ENCODE measurements around the gene PPP1R13L. TPM values are rescaled to one million over a fixed set of nuclear protein-coding genes. Genes with fewer than 3 reads are reported as not detected.
"Not testable (repeated sequence)": the region's sequence is repeated elsewhere in the genome, so short reads cannot be mapped to it uniquely, and the experiment has no call there.

Gene PPP1R13L
- total and polyA plus RNA-seq, 11 donors: 92.3 to 400 (median 139) TPM

DNA sequence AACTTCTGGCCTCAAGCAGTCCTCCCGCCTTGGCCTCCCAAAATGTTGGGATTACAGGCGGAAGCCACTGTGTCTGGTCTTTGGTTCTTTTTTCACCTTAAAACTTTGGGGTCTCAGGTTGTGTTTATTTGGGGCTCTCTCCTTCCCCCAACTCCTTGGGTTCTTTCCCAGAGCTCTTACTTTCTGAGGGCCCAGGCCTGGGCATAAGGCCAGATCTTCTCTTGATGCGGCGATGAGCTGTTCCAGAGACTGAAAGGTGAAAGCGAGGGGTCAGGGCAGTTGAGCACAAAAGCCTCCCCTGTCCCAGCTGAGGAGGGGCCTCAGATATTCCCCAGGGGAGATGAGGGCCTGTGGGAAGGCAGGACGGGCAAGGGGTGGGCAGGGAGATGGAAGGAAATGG is 8.6 kb upstream of the PPP1R13L start:
- Histone ChIP-seq H3K27me3 (no peaks in the 10 kb centered on the region), H3K4me1 (peaks cover 0 to 23% (median 4%) of the 10 kb centered on the region in 12 donors), H3K27ac (peak overlapping the region in 5 of 12 donors; percentile 1 to 29 (median 26)), H3K36me3 (peaks cover 0 to 79% (median 59%) of the 10 kb centered on the region in 9 donors), H3K9me3 (no peaks in the 10 kb centered on the region), H3K4me3 (no peak overlapping the region)
- DNase-seq (peak in 1 of 5 donors; percentile 44), ATAC-seq (peak in 1 of 4 donors; percentile 7)
- TF ChIP-seq POLR2A (IDR thresholded peaks at IDR 0.05) (no peak), CTCF (IDR thresholded peaks at IDR 0.05) (no peak)
- intact Hi-C loops (cut with DNase I): no loop called here
- WGBS, 4 donors: 65 to 76% (median 68%) methylated on average over 6 of the region's 6 CpGs

DNA sequence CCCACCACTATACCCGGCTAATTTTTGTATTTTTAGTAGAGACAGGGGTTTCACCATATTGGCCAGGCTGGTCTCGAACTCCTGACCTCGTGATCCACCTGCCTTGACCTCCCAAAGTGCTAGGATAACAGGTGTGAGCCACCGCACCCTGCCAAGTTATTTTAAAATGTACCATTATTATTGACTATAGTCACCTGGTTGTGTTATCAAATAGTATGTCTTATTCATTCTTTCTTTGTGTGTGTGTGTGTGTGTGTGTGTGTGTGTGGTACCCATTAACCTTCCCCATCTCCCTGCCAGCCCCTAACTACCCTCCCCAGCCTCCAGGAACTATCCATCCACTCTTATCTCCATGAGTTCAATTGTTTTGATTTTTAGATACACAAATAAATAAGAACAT is 5.5 kb upstream of the PPP1R13L start:
- 94 to 95% (median 95%) methylated on average over 4 of the region's 4 CpGs for WGBS, 4 donors
- ATAC-seq; H3K4me3 ChIP-seq; H3K27me3 ChIP-seq; DNase-seq; intact Hi-C loops (cut with DNase I); H3K9me3 ChIP-seq; H3K27ac ChIP-seq: not testable (repeated sequence)
- Histone ChIP-seq H3K36me3 (peaks cover 0 to 54% (median 31%) of the 10 kb centered on the region in 9 donors), H3K4me1 (peaks cover 0 to 31% (median 9%) of the 10 kb centered on the region in 12 donors)

- H3K27ac ChIP-seq: no peak overlapping the region
- 56 to 60% (median 59%) methylated on average over 4 of the region's 4 CpGs for WGBS, 4 donors
- H3K9me3 ChIP-seq: no peaks in the 10 kb centered on the region
- DNase-seq: no peak
- ATAC-seq: no peak
- peaks cover 0 to 3% (median 0%) of the 10 kb centered on the region in 9 donors for H3K27me3 ChIP-seq
- H3K36me3 ChIP-seq: peaks cover 0 to 49% (median 26%) of the 10 kb centered on the region in 9 donors
- intact Hi-C loops (cut with DNase I): loop anchor here in 1 of 10 donors (10.0 kb wide), 1 partner anchor 355 kb away; the partner anchor contains the start of gene SIX5
- peaks cover 0 to 38% (median 14%) of the 10 kb centered on the region in 12 donors for H3K4me1 ChIP-seq
- TF ChIP-seq POLR2A (IDR thresholded peaks at IDR 0.05) (no peak), CTCF (IDR thresholded peaks at IDR 0.05) (no peak)
- no peak overlapping the region for H3K4me3 ChIP-seq
Measured at GRCh38 chr19:45409557-45409920, 4.7 kb upstream of the PPP1R13L start.

DNA sequence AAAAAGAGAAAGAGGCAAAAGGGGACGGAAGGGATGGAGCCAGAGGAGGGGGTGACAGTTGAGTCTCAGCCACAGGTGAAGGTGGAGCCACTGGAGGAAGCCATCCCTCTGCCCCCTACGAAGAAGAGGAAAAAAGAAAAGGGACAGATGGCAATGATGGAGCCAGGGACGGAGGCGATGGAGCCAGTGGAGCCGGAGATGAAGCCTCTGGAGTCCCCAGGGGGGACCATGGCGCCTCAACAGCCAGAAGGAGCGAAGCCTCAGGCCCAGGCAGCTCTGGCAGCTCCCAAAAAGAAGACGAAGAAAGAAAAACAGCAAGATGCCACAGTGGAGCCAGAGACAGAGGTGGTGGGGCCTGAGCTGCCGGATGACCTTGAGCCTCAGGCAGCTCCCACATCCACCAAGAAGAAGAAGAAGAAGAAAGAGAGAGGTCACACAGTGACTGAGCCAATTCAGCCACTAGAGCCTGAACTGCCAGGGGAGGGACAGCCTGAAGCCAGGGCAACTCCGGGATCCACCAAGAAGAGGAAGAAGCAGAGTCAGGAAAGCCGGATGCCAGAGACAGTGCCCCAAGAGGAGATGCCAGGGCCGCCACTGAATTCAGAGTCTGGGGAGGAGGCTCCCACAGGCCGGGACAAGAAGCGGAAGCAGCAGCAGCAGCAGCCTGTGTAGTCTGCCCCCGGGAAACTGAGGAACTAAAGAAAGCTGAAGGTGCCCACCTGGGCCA is 4.1 kb upstream of the PPP1R13L start:
- DNase-seq (no peak), ATAC-seq (no peak)
- TF ChIP-seq CTCF (IDR thresholded peaks at IDR 0.05) (no peak), POLR2A (IDR thresholded peaks at IDR 0.05) (no peak)
- Histone ChIP-seq H3K9me3 (no peaks in the 10 kb centered on the region), H3K4me3 (no peak overlapping the region), H3K27me3 (peaks cover 0 to 9% (median 0%) of the 10 kb centered on the region in 9 donors), H3K27ac (peak overlapping the region in 1 of 12 donors; percentile 32), H3K4me1 (peaks cover 0 to 44% (median 20%) of the 10 kb centered on the region in 12 donors), H3K36me3 (peaks cover 0 to 44% (median 21%) of the 10 kb centered on the region in 9 donors)
- WGBS, 4 donors: 76 to 85% (median 81%) methylated on average over 15 of the region's 15 CpGs
- intact Hi-C loops (cut with DNase I): loop anchor here in 1 of 10 donors (10.0 kb wide), 1 partner anchor 356 kb away; the partner anchor contains the start of gene SIX5

Data from heart left ventricle (tissue), 16 donors.